ENCODE measurements around the gene LRRK2.
"Not testable (repeated sequence)": the region's sequence is repeated elsewhere in the genome, so short reads cannot be mapped to it uniquely, and the experiment has no call there.

The LRRK2 gene

GRCh38 chr12:40248034-40248433 is 23.2 kb downstream of the LRRK2 start:
- TF ChIP-seq, protein P1, sequence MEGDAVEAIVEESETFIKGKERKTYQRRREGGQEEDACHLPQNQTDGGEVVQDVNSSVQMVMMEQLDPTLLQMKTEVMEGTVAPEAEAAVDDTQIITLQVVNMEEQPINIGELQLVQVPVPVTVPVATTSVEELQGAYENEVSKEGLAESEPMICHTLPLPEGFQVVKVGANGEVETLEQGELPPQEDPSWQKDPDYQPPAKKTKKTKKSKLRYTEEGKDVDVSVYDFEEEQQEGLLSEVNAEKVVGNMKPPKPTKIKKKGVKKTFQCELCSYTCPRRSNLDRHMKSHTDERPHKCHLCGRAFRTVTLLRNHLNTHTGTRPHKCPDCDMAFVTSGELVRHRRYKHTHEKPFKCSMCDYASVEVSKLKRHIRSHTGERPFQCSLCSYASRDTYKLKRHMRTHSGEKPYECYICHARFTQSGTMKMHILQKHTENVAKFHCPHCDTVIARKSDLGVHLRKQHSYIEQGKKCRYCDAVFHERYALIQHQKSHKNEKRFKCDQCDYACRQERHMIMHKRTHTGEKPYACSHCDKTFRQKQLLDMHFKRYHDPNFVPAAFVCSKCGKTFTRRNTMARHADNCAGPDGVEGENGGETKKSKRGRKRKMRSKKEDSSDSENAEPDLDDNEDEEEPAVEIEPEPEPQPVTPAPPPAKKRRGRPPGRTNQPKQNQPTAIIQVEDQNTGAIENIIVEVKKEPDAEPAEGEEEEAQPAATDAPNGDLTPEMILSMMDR (IDR thresholded peaks at IDR 0.05; ENCODE audit: poor library complexity, severe bottlenecking), result no peak
- Histone ChIP-seq H3K4me3 (ENCODE audit: severe bottlenecking) (no peak overlapping the region), H3K4me1 (ENCODE audit: insufficient read depth, poor library complexity, severe bottlenecking) (peaks cover 5% of the 10 kb centered on the region), H3K27me3 (ENCODE audit: insufficient read depth, poor library complexity, severe bottlenecking) (no peaks in the 10 kb centered on the region), H3K9me3 (ENCODE audit: severe bottlenecking) (no peaks in the 10 kb centered on the region), H3K27ac (ENCODE audit: poor library complexity, severe bottlenecking) (no peak overlapping the region), H3K36me3 (ENCODE audit: low read depth) (no peaks in the 10 kb centered on the region)
- DNase-seq (ENCODE audit: low spot score) (no peak), ATAC-seq (ENCODE audit: low read depth) (no peak)

GRCh38 chr12:40248585-40249297 is 23.9 kb downstream of the LRRK2 start:
- peaks cover 5% of the 10 kb centered on the region for H3K4me1 ChIP-seq (ENCODE audit: insufficient read depth, poor library complexity, severe bottlenecking)
- H3K9me3 ChIP-seq (ENCODE audit: severe bottlenecking), result no peaks in the 10 kb centered on the region
- H3K27ac ChIP-seq (ENCODE audit: poor library complexity, severe bottlenecking), result no peak overlapping the region
- no peaks in the 10 kb centered on the region for H3K36me3 ChIP-seq (ENCODE audit: low read depth)
- no peak overlapping the region for H3K4me3 ChIP-seq (ENCODE audit: severe bottlenecking)
- H3K27me3 ChIP-seq (ENCODE audit: insufficient read depth, poor library complexity, severe bottlenecking), result no peaks in the 10 kb centered on the region
- DNase-seq (ENCODE audit: low spot score) (no peak), ATAC-seq (ENCODE audit: low read depth) (peak; percentile 75; the same call in 2 of the 3 replicates)
- TF ChIP-seq, protein P1 (IDR thresholded peaks at IDR 0.05; ENCODE audit: poor library complexity, severe bottlenecking), result no peak

GRCh38 chr12:40250652-40251051 is 25.9 kb downstream of the LRRK2 start:
- not testable (repeated sequence) for DNase-seq (ENCODE audit: low spot score); H3K27me3 ChIP-seq (ENCODE audit: insufficient read depth, poor library complexity, severe bottlenecking); H3K4me1 ChIP-seq (ENCODE audit: insufficient read depth, poor library complexity, severe bottlenecking); H3K4me3 ChIP-seq (ENCODE audit: severe bottlenecking); H3K27ac ChIP-seq (ENCODE audit: poor library complexity, severe bottlenecking); H3K9me3 ChIP-seq (ENCODE audit: severe bottlenecking); ATAC-seq (ENCODE audit: low read depth); H3K36me3 ChIP-seq (ENCODE audit: low read depth)

DNA sequence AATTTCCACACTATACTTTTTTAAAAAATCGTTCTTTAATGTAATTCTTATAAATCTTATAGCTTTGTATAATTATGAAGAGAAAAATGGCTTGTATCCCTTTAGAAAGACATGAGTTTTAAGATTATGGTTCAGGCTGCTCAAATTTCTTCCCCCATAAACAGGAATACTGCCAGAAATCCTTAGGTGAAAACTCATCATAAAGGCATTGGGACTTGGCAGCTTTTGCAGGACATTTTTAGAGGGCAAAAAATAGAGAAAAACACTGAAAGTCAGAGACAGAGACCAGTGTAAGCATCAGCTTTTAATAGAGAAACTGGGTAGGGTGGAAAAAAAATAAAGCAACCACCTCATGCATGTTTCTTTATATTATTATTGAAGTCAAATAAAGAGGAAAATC is 29.1 kb downstream of the LRRK2 start:
- Histone ChIP-seq H3K4me3 (ENCODE audit: severe bottlenecking) (no peak overlapping the region), H3K36me3 (ENCODE audit: low read depth) (no peaks in the 10 kb centered on the region), H3K27ac (ENCODE audit: poor library complexity, severe bottlenecking) (no peak overlapping the region), H3K4me1 (ENCODE audit: insufficient read depth, poor library complexity, severe bottlenecking) (no peaks in the 10 kb centered on the region), H3K27me3 (ENCODE audit: insufficient read depth, poor library complexity, severe bottlenecking) (no peaks in the 10 kb centered on the region), H3K9me3 (ENCODE audit: severe bottlenecking) (no peaks in the 10 kb centered on the region)
- TF ChIP-seq, protein P1 (IDR thresholded peaks at IDR 0.05; ENCODE audit: poor library complexity, severe bottlenecking), result no peak
- DNase-seq (ENCODE audit: low spot score) (no peak), ATAC-seq (ENCODE audit: low read depth) (no peak)

- no peak overlapping the region for H3K27ac ChIP-seq (ENCODE audit: poor library complexity, severe bottlenecking)
- no peaks in the 10 kb centered on the region for H3K4me1 ChIP-seq (ENCODE audit: insufficient read depth, poor library complexity, severe bottlenecking)
- ATAC-seq (ENCODE audit: low read depth), result no peak
- TF ChIP-seq, protein P1 (IDR thresholded peaks at IDR 0.05; ENCODE audit: poor library complexity, severe bottlenecking), result no peak
- H3K4me3 ChIP-seq (ENCODE audit: severe bottlenecking), result no peak overlapping the region
- H3K27me3 ChIP-seq (ENCODE audit: insufficient read depth, poor library complexity, severe bottlenecking), result no peaks in the 10 kb centered on the region
- DNase-seq (ENCODE audit: low spot score), result no peak
- no peaks in the 10 kb centered on the region for H3K9me3 ChIP-seq (ENCODE audit: severe bottlenecking)
- H3K36me3 ChIP-seq (ENCODE audit: low read depth), result no peaks in the 10 kb centered on the region
Observed at GRCh38 chr12:40254455-40255085, 29.8 kb downstream of the LRRK2 start.
